ENCODE results near the gene CALM1.
A peak's percentile ranks its signal among the peaks of the same experiment; 100 is the strongest.

CALM1 gene

GRCh38 chr14:90426663-90427062 is 29.8 kb downstream of the CALM1 start (continued):
- peak; percentile 68 for TF ChIP-seq ZNF341 (tag by site-specific recombination; IDR thresholded peaks at IDR 0.05; ENCODE audit: low read depth)
- no peak for TF ChIP-seq ZNF324 (tag by site-specific recombination; IDR thresholded peaks at IDR 0.05)
- TF ChIP-seq ZNF221 (tag by site-specific recombination; IDR thresholded peaks at IDR 0.05; ENCODE audit: borderline replicate concordance): no peak
- TF ChIP-seq ZNF654 (tag by site-specific recombination; IDR thresholded peaks at IDR 0.05; ENCODE audit: low read depth): no peak
- TF ChIP-seq ZNF2 (tag by site-specific recombination; IDR thresholded peaks at IDR 0.05): no peak
- no peak for TF ChIP-seq ZNF211 (tag by site-specific recombination; IDR thresholded peaks at IDR 0.05; ENCODE audit: low read depth)
- no peak for TF ChIP-seq PATZ1 (tag by site-specific recombination; IDR thresholded peaks at IDR 0.05)
- no peak for TF ChIP-seq ZNF416 (tag by site-specific recombination; IDR thresholded peaks at IDR 0.05)
- no peak for TF ChIP-seq ZEB2 (tag by site-specific recombination; IDR thresholded peaks at IDR 0.05)
- TF ChIP-seq SP3 (tag by site-specific recombination; IDR thresholded peaks at IDR 0.05): no peak
- TF ChIP-seq ZNF707 (tag by site-specific recombination; IDR thresholded peaks at IDR 0.05): no peak
- TF ChIP-seq KLF8 (tag by site-specific recombination; IDR thresholded peaks at IDR 0.05): no peak; the same call in 1 of the 2 replicates
- no peak for TF ChIP-seq OVOL3 (tag by site-specific recombination; IDR thresholded peaks at IDR 0.05)
- TF ChIP-seq, protein P1, sequence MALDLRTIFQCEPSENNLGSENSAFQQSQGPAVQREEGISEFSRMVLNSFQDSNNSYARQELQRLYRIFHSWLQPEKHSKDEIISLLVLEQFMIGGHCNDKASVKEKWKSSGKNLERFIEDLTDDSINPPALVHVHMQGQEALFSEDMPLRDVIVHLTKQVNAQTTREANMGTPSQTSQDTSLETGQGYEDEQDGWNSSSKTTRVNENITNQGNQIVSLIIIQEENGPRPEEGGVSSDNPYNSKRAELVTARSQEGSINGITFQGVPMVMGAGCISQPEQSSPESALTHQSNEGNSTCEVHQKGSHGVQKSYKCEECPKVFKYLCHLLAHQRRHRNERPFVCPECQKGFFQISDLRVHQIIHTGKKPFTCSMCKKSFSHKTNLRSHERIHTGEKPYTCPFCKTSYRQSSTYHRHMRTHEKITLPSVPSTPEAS (tag by site-specific recombination; IDR thresholded peaks at IDR 0.05): no peak
- TF ChIP-seq ZNF76 (tag by site-specific recombination; IDR thresholded peaks at IDR 0.05; ENCODE audit: borderline replicate concordance, low read depth): no peak
- TF ChIP-seq ZNF266 (tag by site-specific recombination; IDR thresholded peaks at IDR 0.05; ENCODE audit: low read depth): no peak
- TF ChIP-seq, protein P2, sequence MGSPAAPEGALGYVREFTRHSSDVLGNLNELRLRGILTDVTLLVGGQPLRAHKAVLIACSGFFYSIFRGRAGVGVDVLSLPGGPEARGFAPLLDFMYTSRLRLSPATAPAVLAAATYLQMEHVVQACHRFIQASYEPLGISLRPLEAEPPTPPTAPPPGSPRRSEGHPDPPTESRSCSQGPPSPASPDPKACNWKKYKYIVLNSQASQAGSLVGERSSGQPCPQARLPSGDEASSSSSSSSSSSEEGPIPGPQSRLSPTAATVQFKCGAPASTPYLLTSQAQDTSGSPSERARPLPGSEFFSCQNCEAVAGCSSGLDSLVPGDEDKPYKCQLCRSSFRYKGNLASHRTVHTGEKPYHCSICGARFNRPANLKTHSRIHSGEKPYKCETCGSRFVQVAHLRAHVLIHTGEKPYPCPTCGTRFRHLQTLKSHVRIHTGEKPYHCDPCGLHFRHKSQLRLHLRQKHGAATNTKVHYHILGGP (tag by site-specific recombination; IDR thresholded peaks at IDR 0.05): no peak
- TF ChIP-seq SP2 (tag by site-specific recombination; IDR thresholded peaks at IDR 0.05): no peak
- no peak for TF ChIP-seq ZNF558 (tag by site-specific recombination; IDR thresholded peaks at IDR 0.05)
- TF ChIP-seq REPIN1 (tag by site-specific recombination; IDR thresholded peaks at IDR 0.05; ENCODE audit: low read depth): no peak
- peak; percentile 96 for TF ChIP-seq OSR2 (tag by site-specific recombination; IDR thresholded peaks at IDR 0.05)
- TF ChIP-seq ZNF302 (tag by site-specific recombination; IDR thresholded peaks at IDR 0.05; ENCODE audit: low read depth): no peak

GRCh38 chr14:90427848-90428426 is 31.1 kb downstream of the CALM1 start:
- no peaks in the 10 kb centered on the region; the same call in 1 of the 2 replicates for H3K4me1 ChIP-seq (ENCODE audit: control insufficient read depth, insufficient read depth, low read length)
- POLR2A ChIA-PET: no interaction called here
- CTCF ChIA-PET: no interaction called here

More at GRCh38 chr14:90427848-90428426, 31.1 kb downstream of the CALM1 start:
- H3K9me3 ChIP-seq (ENCODE audit: control insufficient read depth, insufficient read depth, low read depth, low read length): no peaks in the 10 kb centered on the region
- H3K27ac ChIP-seq (ENCODE audit: extremely low read depth, low read depth, low read length): no peak overlapping the region
- H3K4me3 ChIP-seq (ENCODE audit: low read depth, low read length): no peak overlapping the region
- TF ChIP-seq SP2 (tag by site-specific recombination; IDR thresholded peaks at IDR 0.05) (no peak), SP7 (tag by site-specific recombination; IDR thresholded peaks at IDR 0.05) (no peak), KLF9 (tag by site-specific recombination; IDR thresholded peaks at IDR 0.05; ENCODE audit: low read depth) (no peak), ZSCAN16 (tag by site-specific recombination; IDR thresholded peaks at IDR 0.05) (no peak), ZNF777 (tag by site-specific recombination; IDR thresholded peaks at IDR 0.05; ENCODE audit: borderline replicate concordance) (no peak), ZSCAN23 (tag by site-specific recombination; IDR thresholded peaks at IDR 0.05) (no peak)
- no peaks in the 10 kb centered on the region for H3K36me3 ChIP-seq (ENCODE audit: control insufficient read depth in 2 of 2, insufficient read depth in 1 of 2, low read length in 2 of 2)

All from HEK293 (cell line).